Fibroblast of pulmonary artery (primary cell): Measurements from ENCODE around the gene CD9.
A peak's percentile ranks its signal among the peaks of the same experiment; 100 is the strongest.

Source experiments
- DNase-seq: peaks from one replicate; pipeline ENCODE4 v3.0.0-alpha.2; 2010; ENCODE audit warnings: low read depth
- H3K4me3 ChIP-seq: replicated peaks from 2 replicates; pipeline ENCODE4 v1.5.1; 2011; ENCODE audit warnings: low read depth, mild to moderate bottlenecking, control low read depth, low read length, moderate library complexity
- TF ChIP-seq, protein P1 (sequence below): IDR thresholded peaks from 2 replicates; pipeline ENCODE4 v1.5.1; 2011; ENCODE audit warnings: mild to moderate bottlenecking, control low read depth, low read length, inconsistent platforms; ENCODE audit errors: missing control alignments

CD9 gene

DNA sequence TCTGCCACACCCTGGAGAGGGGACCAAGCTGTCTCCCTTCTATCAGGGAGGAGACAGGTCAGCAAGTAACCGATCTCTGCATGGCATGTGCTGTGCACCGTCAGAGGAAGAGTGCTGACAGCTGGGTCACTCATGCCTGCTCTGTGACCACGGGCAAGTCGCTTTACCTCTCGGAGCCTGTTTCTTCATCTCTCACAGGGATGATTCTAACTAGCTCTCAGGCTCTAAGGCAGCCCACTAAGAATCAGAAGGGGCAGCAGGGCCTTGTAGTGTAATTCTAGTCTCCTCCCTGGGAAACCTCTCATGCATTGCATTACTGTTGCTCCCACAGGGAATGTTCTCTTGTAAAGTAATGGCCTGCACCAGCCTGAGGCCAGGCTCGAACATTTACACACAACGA lies 11.9 kb downstream of the CD9 start:
- no peak overlapping the region for H3K4me3 ChIP-seq
- TF ChIP-seq, protein P1, sequence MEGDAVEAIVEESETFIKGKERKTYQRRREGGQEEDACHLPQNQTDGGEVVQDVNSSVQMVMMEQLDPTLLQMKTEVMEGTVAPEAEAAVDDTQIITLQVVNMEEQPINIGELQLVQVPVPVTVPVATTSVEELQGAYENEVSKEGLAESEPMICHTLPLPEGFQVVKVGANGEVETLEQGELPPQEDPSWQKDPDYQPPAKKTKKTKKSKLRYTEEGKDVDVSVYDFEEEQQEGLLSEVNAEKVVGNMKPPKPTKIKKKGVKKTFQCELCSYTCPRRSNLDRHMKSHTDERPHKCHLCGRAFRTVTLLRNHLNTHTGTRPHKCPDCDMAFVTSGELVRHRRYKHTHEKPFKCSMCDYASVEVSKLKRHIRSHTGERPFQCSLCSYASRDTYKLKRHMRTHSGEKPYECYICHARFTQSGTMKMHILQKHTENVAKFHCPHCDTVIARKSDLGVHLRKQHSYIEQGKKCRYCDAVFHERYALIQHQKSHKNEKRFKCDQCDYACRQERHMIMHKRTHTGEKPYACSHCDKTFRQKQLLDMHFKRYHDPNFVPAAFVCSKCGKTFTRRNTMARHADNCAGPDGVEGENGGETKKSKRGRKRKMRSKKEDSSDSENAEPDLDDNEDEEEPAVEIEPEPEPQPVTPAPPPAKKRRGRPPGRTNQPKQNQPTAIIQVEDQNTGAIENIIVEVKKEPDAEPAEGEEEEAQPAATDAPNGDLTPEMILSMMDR = no peak
- no peak for DNase-seq

DNA sequence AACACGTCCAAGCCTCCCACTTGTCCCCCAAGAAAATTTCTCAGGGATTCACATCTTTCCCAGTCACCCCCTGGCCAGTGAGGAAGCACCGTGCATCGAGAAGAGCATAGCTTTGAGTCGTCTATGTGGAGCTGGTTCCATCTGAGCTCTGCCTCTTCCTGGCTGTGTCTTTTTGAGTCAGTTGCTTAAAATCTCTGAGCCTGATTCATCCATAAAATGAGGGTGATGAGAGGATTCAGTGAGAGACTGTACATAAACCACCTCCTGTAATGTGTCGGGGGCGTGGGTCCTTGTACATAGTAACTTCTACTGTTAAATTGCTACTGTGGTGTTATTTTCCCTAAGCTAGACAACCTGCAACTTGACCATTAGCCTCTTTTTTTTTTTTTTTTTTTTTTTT lies 13.8 kb downstream of the CD9 start:
- no peak overlapping the region for H3K4me3 ChIP-seq
- TF ChIP-seq, protein P1 = no peak
- no peak for DNase-seq

DNA sequence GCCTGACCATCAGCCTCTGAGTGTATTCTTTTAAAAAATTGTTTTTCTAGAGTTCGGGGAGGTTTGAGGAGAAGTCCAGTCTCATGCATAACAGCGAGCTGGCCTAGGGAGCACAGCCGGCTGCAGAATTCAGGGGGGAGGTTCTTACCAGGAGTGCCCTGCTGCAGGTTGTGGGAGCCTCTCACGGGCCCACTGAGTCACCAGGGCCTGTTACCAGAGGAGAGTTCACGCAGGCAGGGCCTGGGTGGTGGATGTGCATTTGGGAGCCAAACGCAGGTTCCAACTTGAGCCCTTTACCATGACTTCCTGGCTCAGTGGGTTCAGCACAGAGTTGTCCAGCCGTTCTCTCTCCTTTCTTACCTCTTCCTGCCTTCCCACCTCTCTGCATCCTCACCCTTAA lies 14.4 kb downstream of the CD9 start:
- no peak for DNase-seq
- H3K4me3 ChIP-seq = no peak overlapping the region
- TF ChIP-seq, protein P1 = no peak

DNA sequence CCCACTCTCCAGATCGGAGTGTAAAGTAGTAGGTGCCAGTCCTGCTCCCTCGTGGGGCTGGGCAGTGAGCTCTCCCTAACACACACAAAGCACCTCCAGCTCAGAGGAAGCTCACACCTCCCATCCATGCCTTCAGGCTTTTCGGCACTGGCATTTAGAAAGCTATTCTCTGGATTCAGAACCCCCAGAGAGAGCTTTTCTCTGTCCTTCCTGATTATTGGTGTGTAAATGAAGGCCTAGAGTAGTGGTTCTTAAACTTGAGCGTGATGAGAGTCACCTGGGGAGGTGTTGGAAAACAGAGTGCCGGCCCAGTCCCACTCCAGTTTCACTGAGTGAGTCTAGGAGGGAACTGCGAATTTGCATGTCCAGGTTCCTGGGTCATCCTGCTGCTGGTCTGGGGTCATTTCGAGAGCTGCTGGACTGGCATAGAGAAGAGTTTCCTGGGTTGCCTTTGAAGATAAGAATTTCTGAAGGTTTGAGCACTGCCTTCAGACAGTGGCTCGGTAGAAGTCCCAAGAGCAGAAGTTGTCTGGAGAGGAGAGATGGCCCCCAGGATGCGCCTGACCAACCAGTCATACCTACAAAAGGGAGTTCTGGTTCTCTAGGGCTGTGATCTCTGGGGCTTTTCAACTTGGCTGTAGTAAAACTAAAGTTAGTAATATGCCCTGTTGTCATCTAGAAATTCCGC lies 15.1 kb downstream of the CD9 start:
- no peak for DNase-seq
- no peak overlapping the region for H3K4me3 ChIP-seq
- TF ChIP-seq, protein P1 = no peak

DNA sequence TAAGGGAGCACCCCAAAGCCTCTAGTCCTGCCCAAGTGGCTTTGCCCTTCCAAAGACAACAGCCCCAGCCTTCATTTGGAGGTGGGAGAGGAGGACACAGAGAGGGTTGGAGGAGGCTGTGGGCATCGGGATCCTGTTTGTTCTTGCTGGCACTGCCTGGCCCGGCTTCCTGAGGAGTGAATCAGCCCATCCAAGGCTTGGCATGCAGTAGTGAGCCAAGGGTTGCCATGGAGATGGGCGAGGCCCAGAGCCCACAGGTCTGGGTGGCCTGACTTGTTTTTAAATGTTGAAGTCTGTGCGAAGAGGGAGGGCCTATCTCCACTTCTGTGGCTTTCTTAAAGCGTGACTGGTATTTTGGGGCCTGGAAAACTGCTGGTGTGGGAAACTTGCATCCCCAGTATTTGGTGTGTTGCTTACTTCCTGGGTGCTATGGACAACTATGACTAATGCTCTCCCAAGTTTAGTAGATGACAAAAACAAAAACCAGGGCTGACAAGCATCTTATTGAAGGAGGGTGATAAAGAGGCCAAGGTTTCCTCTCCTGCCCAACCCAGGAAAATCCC lies 15.8 kb downstream of the CD9 start:
- TF ChIP-seq, protein P1 = no peak
- DNase-seq = peak; percentile 89
- no peak overlapping the region for H3K4me3 ChIP-seq

DNA sequence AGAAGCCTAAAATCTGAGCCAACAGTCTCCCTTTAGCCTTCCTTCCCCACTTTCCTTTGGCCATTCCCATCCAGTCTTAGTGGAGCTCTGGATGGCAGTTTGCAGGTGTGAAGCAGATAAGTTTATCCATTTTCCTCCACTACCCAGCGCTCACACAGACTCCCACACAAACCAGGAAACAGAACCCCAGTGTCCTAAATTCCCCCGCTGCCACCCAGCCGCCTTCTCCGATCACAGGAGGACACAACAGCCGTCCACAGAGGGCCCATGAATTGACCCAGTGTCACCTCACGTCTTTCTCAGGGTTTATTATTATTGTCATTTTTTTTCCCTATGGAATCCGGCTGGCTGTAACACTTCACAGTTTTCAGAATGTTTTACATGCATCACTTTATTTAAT lies 16.4 kb downstream of the CD9 start:
- TF ChIP-seq, protein P1 = no peak
- no peak for DNase-seq
- no peak overlapping the region for H3K4me3 ChIP-seq

DNA sequence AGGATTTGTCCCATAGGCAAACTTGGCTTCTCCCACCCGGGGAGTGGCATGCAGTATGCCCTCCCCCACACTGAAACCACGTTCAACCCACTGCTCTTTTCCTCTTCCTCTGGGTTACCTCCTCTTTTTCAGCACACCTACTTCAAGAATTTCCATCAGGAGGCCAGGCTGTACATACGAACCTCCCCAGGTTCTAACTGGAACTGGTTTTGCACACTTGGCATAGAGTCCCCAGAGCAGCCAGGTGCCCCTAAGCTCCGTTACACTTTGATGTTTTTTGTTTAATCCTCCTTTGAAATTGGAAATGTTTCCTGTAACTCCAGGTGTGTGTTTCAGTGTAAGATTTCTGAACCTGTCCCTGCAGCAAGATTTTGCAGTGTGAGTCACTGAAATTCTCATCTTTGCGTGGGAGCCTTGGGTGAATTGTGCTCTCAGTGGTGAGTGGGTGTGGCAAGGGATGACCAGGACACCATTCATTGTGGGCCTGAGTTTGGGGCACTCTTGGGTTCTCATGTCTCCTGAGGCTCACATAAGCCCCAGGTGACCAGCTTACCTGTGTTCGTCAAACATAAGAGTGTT lies 18.2 kb downstream of the CD9 start:
- DNase-seq = no peak
- TF ChIP-seq, protein P1 = no peak
- no peak overlapping the region for H3K4me3 ChIP-seq
